Gastroesophageal sphincter (tissue), 3 donors: ENCODE results near the gene LPCAT4.
"Not testable (repeated sequence)": the region's sequence is repeated elsewhere in the genome, so short reads cannot be mapped to it uniquely, and the experiment has no call there.

ENCODE experiments used
- CTCF ChIP-seq, 4 experiments: fragments of 200-600 bp in 2 of 4; fragments of 450-650 bp in 2 of 4; sonication (generic) in 1 of 4; IDR thresholded peaks; one replicate each; pipeline ENCODE4 v1.5.1; 2017 to 2019; ENCODE audit warnings: antibody characterized with exemption in 4 of 4, mild to moderate bottlenecking in 2 of 4, moderate library complexity in 2 of 4
- POLR2A ChIP-seq, 2 donors: fragments of 450-650 bp; IDR thresholded peaks; one replicate each; pipeline ENCODE4 v1.6.1; 2017; ENCODE audit warnings: antibody characterized with exemption in 2 of 2, mild to moderate bottlenecking in 2 of 2, moderate library complexity in 1 of 2

- TF ChIP-seq CTCF, POLR2A (IDR thresholded peaks at IDR 0.05): not testable (repeated sequence)
Observed at GRCh38 chr15:34397637-34398259, 30.8 kb upstream of the LPCAT4 start.
